ENCODE results near the gene MAP7.
A peak's percentile ranks its signal among the peaks of the same experiment; 100 is the strongest.

MAP7 gene

DNA sequence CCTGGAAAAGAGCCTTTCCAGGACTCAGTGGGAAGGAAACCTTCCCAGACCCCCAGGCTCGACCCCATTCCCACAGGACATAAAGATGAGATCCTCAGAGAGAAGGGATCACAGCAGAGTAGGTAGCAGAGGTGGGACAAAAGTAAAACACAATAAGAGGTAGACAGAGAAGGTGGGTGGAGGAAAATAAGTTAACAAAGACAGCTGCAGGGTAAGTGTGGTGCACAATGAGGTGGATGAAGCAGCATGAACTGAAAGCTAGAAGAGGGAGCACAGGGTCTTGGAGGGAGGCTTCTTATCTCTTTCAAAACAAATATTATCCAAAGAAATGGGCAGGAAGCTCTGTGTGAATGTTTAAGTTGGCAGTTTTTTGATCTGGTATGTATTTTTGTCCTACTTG is 14.0 kb upstream of the MAP7 start:
- no peak for DNase-seq (ENCODE audit: low spot score)

- no peak for DNase-seq (ENCODE audit: low spot score)
Observed at GRCh38 chr6:136563386-136564152, 13.3 kb upstream of the MAP7 start.

DNA sequence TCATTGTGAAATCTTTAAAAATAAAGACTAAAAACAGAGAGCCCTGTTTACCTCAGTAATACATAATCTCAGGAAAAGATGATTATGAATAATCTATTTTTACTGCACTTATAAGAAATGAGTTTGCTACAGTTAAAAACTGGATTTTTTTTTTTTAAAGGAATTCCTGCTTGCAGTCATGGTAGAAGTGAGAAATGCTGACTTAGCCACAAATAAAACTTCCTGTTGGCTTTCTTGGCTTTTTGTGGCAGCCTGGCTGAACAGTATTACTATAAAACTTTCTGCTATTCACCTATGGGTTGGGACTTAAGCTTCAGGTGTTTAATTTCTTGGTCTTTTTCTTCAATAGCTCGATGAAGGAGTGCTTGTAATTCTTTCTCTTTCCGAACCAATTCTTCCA is 12.0 kb upstream of the MAP7 start:
- no peak for DNase-seq (ENCODE audit: low spot score)

- no peak for DNase-seq (ENCODE audit: low spot score)
Observed at GRCh38 chr6:136553166-136553787, 3.1 kb upstream of the MAP7 start.

DNA sequence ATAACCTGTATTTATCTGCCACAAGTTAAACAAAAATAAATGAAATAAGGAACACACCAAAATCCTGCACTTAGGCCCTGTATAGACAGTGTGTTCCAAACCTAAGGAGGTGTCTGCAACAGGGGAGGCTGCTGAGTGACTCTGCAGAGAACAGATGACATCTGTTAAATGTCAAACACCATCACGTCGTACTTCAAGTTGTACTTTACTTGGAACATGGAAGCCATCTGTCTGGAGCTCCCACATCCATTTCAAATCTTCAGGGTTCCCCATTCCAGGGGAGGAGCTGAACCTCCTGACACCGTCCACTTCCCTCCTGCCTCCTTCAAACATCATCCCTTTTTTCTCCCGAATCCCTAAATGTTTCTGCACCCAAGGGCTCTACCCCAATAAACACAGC is 1.8 kb upstream of the MAP7 start:
- DNase-seq (ENCODE audit: low spot score): no peak

DNA sequence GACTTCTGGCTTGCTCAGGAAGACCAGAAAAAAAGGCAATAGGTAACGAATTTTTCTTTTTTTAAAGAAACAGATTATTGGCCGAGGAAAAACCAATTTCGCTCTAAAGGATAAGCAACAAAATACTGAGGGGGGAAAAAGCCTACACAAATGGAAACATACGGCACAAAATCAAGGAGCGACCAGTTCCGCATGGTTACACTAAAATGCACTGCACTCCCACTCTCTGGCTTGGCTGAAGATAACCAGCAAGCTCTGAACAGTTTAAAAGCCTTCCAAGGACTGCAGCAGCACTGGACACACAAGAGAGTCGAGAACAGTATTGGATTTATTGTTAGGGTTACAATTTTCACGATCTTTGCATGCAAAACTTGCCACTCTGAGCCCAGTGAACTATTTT is 881 bp upstream of the MAP7 start:
- no peak for DNase-seq (ENCODE audit: low spot score)

- peak; percentile 47 for DNase-seq (ENCODE audit: low spot score)
Observed at GRCh38 chr6:136550045-136550329, 235 bp downstream of the MAP7 start.

- peak; percentile 23 for DNase-seq (ENCODE audit: low spot score)
Observed at GRCh38 chr6:136549300-136550044, 750 bp downstream of the MAP7 start.

DNA sequence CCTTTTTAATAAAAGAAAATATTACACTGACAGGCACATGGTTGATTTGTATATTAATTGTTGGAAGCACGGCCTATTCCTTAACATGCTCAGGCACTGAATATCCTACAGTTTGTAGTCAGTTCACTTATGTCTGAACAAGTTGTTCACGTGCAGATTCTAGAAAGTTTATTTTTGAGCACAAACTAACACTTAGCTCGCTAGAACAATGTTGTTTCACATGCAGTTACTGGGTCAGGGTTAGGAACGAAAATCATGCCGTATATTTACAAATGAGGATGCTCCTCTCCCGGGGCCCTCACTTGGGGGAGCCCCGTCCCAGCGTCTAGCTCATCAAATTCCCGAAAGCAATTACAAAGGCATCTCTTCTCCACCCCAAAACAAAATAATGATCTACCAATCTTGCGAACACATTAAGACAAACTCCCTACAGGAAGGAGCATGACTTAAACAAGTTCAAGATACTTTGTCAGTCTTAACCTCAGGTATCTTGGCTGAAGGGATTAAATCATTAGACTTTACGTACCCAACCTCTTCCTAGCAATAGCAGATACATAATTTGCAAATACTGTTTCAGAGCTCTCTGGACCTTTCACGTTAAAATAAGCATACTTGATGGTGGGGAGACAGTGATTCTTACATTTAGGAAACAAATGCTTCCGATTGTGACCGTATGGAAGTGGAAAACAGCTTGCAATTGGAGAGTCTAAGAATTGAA is 1.5 kb downstream of the MAP7 start:
- DNase-seq (ENCODE audit: low spot score): no peak

DNA sequence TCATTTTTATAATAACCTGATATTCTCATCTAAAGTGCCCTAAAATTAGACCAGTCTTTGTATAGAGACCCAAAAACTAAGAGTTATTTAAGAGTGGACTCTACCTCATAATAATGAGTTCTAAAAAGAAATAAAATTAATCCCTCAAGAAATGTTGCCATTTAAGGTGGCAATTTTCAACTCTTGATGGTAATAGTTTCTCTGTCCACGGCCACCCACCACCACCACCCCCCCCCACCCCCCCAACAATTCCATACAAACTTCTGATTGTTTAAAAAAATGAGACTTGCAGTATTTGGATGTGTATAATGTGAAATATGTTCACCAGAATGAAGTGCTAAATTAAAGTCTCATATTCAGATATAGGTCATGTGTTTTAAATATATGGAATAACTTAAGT is 2.4 kb downstream of the MAP7 start:
- no peak for DNase-seq (ENCODE audit: low spot score)

DNA sequence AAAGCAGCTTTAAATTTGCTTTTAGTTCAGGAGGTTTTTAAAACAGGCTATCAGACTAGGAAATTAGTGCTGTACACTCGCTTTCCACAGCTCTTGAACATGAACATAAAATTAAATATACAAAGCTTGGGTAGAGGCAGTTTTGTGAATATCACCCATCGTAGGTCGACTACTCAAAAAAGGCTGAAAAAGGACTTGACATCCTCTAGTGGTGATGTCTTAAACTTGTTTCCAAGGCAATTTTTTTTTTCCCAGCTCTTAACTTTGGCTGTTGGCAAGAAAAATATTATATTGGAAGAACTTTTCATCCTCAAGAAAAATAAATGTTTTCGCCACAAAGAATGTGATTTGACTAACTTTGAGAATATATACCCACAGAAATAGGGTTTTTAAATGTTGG is 2.9 kb downstream of the MAP7 start:
- peak; percentile 34 for DNase-seq (ENCODE audit: low spot score)

GRCh38 chr6:136546331-136546730 is 3.9 kb downstream of the MAP7 start:
- DNase-seq (ENCODE audit: low spot score): no peak

DNA sequence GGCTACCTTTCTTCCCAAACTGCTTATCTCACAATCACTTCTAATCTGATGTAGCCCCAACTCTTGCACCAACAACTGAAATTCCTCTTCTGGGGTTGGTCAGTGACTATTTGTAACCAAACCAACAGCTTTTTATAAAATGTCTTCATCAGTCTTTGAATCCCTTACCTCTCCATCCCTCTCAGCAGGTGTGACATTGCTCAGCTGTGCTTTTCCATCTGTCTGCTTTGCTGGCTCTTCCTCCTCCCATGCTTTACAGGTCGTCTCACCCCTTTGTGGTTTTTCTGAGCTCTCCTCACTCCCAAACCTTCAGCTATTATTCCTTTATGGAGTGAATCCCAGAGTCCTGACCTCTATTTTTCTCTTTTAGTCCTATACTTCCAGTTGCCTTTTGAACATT is 5.9 kb downstream of the MAP7 start:
- DNase-seq (ENCODE audit: low spot score): no peak

DNA sequence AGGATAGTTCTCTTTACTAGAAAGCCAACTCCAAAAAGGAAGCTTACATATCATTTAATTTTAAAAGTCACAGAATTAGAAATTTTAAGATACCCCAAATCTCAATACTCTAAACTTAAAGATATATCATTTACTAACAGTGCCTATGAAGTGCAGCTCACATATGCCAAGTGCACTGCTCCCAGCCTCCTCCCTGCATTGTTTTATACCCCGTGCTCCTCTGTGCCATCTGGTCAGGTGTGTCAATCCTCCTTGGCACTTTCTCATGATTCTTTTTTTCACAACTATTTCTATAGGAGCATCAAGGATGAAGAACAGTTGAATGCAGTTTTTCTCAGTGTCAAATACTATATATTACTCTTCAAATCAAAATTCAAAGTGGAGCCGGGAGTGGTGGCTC is 8.8 kb downstream of the MAP7 start:
- DNase-seq (ENCODE audit: low spot score): no peak

DNA sequence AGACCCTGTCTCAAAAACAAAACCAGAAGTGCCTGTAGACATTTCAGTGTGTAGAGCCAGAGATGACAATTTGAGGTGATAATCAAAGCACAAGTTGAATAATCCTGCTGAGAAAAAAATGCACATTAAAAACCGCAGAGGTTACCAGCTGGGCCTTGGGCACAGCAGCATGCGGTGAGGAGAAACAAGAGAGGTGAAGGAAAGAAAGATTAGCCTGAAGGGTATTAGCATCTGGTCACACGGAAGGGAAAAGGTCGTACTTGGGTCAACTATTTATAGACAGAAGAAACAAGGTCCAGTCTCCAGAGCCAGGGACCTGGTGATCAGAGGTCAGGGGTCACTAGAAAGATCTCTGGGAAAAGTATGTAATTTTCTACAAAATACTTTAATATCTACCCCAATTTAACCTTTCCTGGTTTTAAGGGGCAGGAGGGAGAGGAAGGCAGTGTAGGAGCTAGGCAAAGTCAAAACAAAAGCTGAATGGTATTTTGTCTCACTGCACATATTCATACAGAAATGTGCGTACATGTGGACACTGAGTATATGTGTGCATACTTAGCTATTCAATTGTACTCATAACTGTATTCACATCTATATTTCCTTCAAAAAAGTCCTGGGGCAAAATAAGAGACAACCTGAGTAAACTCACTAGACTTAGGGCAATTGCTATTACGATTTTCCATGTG is 10.1 kb downstream of the MAP7 start:
- no peak for DNase-seq (ENCODE audit: low spot score)

DNA sequence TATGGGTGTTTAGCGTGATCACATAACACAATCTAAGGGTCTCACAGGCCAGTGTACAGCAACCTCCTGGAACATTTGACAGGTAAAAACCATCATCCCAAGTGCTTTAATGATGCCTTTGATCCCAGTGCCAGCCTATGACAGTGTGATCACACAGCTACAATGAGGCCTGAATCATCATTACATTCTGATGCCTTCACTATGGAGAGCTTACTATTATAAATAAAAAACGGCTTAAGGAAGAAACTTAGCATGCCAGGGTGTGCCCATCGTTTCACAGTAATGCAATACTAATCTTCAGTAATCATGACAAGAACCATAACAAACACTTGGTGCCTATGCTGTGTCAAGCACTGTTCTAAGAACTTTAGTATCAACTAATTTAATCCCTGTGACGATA is 11.4 kb downstream of the MAP7 start:
- no peak for DNase-seq (ENCODE audit: low spot score)

- no peak for DNase-seq (ENCODE audit: low spot score)
Observed at GRCh38 chr6:136535880-136536650, 14.2 kb downstream of the MAP7 start.

GRCh38 chr6:136535017-136535765 is 15.0 kb downstream of the MAP7 start:
- DNase-seq (ENCODE audit: low spot score): no peak

DNA sequence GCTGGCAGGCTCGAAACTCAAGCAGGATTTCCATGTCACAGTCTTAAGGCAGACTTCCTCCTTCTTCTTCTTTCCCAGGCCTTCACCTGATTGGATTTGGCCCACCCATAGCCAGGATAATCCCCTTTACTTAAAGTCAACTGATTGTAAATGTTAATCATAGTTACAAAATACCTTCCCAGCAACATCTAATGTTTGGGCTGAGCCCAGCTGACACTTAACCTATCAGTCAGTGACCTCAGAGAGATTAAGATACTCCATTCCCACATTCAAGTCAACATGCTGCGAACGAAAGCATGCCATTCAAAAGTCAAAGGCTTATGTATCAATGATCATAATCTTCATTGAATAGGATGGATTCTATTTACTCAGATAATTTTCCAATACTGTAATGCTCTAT is 16.0 kb downstream of the MAP7 start:
- DNase-seq (ENCODE audit: low spot score): no peak

DNA sequence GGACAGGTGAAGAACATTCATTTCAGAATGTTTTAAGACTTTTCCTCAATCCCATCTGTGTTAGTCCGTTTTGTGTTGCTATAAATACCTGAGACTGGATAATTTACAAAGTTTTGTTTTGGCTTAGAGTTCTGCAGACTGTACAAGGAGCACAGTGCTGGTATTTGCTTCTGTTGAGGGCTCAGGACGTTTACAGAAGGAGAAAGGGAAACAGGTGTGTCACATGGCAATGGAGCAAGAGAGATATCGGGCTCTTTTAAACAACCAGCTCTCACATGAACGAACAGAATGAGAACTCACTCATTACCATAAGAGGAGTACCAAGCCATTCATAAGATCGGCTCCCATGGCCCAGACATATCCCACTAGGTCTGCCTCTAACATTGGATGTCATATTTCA is 16.7 kb downstream of the MAP7 start:
- no peak for DNase-seq (ENCODE audit: low spot score)

DNA sequence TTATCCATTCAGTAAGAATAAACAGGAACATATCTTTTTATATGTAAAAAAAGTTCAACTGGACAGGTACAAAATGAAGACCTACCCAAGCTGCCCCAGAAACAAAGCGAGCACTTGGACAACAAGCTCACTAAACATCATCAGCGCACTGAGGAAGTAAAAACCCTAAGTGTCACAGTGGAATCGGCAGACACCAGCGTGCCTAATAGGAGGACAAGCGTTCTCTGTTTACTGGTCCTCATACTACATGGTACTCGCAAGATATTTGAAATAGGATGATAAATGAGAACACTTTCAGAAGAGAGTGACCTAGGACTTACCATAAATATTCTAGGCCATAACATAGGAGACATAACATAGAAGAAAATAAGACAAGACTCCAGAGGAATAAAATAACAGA is 18.2 kb downstream of the MAP7 start:
- DNase-seq (ENCODE audit: low spot score): no peak
